K562 (cell line): ENCODE results near the gene RIT2. TPM values are rescaled to one million over a fixed set of nuclear protein-coding genes. Genes with fewer than 3 reads are reported as not detected.

Experiments
- ATAC-seq: fragments of 200-7000 bp; cut with Tn5 transposase; 3 replicates; pipeline ENCODE4 v1.9.1; 2020; ENCODE audit warnings: moderate library complexity
- BruUV-seq: library from RNA; stranded (reverse); fragments of 400-500 nt; replicated peaks from 2 replicates; lab custom pipeline; 2021; lab: Mats Ljungman, UMichigan
- CTCF ChIA-PET: fragments of 300-600 bp; formaldehyde crosslinking; extraction: SDS; loops from one replicate; lab custom pipeline; 2021; ENCODE audit warnings: low intra/inter-chr PET ratio; lab: Yijun Ruan, JAX
- POLR2A ChIA-PET: fragments of 300-600, 350-650 bp; sonication (Branson Sonifier 250); formaldehyde crosslinking; extraction: SDS; loops from one replicate; lab custom pipeline; 2021; ENCODE audit warnings: antibody characterized with exemption, inconsistent platforms; lab: Yijun Ruan, JAX
- DNase-seq, 4 experiments: peaks; one replicate each; pipeline versions ENCODE4 v3.0.0 to v3.0.0-alpha.2; 2011 to 2018; ENCODE audit warnings: low spot score in 3 of 4, mixed read lengths in 3 of 4; ENCODE audit errors: extremely low read depth in 1 of 4
- FAIRE-seq: peaks from 2 replicates; lab custom pipeline; 2011; peaks lifted over from hg19 to GRCh38; lab: Jason Lieb, UNC
- H2AFZ ChIP-seq: 2 replicates; pipeline ENCODE4 v1.6.0; 2011; ENCODE audit warnings: low read depth, low read length, control low read depth, inconsistent platforms
- H3K27ac ChIP-seq: fragments of 200-600 bp; 3 replicates; pipeline ENCODE4 v1.8.0; 2011; ENCODE audit warnings: low read depth, mild to moderate bottlenecking, control low read depth, inconsistent platforms, low read length, moderate library complexity, mixed read lengths; ENCODE audit errors: extremely low read depth
- H3K27me3 ChIP-seq, 2 experiments: fragments of 300-600 bp in 1 of 2; 2 replicates in 1 of 2; 3 replicates in 1 of 2; pipeline versions ENCODE4 v1.6.0 to v1.8.0; 2011; ENCODE audit warnings: inconsistent platforms in 2 of 2, low read length in 2 of 2, mild to moderate bottlenecking in 1 of 2, mixed read lengths in 1 of 2, moderate library complexity in 1 of 2; ENCODE audit not compliant: control insufficient read depth in 2 of 2, insufficient read depth in 2 of 2
- H3K36me3 ChIP-seq: fragments of 300-600 bp; 3 replicates; pipeline ENCODE4 v1.8.0; 2011; ENCODE audit warnings: mild to moderate bottlenecking, low read length, inconsistent platforms; ENCODE audit not compliant: control insufficient read depth, insufficient read depth
- H3K4me1 ChIP-seq, 2 experiments: fragments of 200-600 bp in 1 of 2; replicated peaks in 1 of 2; 2 replicates in 1 of 2; 3 replicates in 1 of 2; pipeline versions ENCODE4 v1.5.1 to v1.8.0; 2011; ENCODE audit warnings: inconsistent platforms in 2 of 2, low read length in 2 of 2, mild to moderate bottlenecking in 1 of 2, mixed read lengths in 1 of 2, moderate library complexity in 1 of 2; ENCODE audit not compliant: control insufficient read depth in 2 of 2, insufficient read depth in 2 of 2
- H3K4me2 ChIP-seq: 2 replicates; pipeline ENCODE4 v1.6.1; 2011; ENCODE audit warnings: low read length, control low read depth, inconsistent platforms, mixed read lengths; ENCODE audit not compliant: insufficient read depth
- H3K4me3 ChIP-seq: fragments of 200-600 bp; sonication (generic), shearing (Covaris generic); 2 replicates; pipeline ENCODE4 v1.5.1; 2016; ENCODE audit warnings: control low read depth, inconsistent platforms
- H3K79me2 ChIP-seq: fragments of 200-600 bp; 3 replicates; pipeline ENCODE4 v1.8.0; 2011; ENCODE audit warnings: low read length, inconsistent platforms; ENCODE audit not compliant: control insufficient read depth, insufficient read depth
- H3K9ac ChIP-seq, 2 experiments: 2 replicates each; pipeline versions ENCODE4 v1.6.0 to v1.6.1; 2011; ENCODE audit warnings: low read depth in 2 of 2, low read length in 2 of 2, control low read depth in 1 of 2, inconsistent platforms in 1 of 2, mild to moderate bottlenecking in 1 of 2, mixed read lengths in 1 of 2; ENCODE audit not compliant: insufficient read depth in 1 of 2
- H3K9me1 ChIP-seq: one replicate; pipeline ENCODE4 v1.6.0; 2011; ENCODE audit warnings: inconsistent platforms, mild to moderate bottlenecking, low read length, moderate library complexity; ENCODE audit not compliant: control insufficient read depth, insufficient read depth
- H3K9me3 ChIP-seq: replicated peaks from 2 replicates; pipeline ENCODE4 v1.5.1; 2011; ENCODE audit warnings: low read depth, low read length, inconsistent platforms; ENCODE audit not compliant: control insufficient read depth, insufficient read depth
- H4K20me1 ChIP-seq: replicated peaks from 2 replicates; pipeline ENCODE4 v1.6.1; 2011; ENCODE audit warnings: low read length, inconsistent platforms, mixed read lengths; ENCODE audit not compliant: control insufficient read depth, insufficient read depth
- DMBX1 ChIP-seq: fragments of 250-450 bp; sonication (Bioruptor Pico); IDR thresholded peaks from 2 replicates; pipeline ENCODE4 v1.8.0; 2022; ENCODE audit warnings: inconsistent platforms, mild to moderate bottlenecking, moderate library complexity, borderline replicate concordance
- HNRNPH1 ChIP-seq: fragments of 200-400 bp; formaldehyde crosslinking; optimal IDR thresholded peaks from 2 replicates; pipeline ENCODE3; 2017; ENCODE audit warnings: low read depth, mild to moderate bottlenecking, low read length, moderate library complexity
- NCOA2 ChIP-seq, 2 experiments: fragments of 450-650 bp; IDR thresholded peaks; 2 replicates each; pipeline ENCODE4 v1.6.1; 2018; ENCODE audit warnings: mild to moderate bottlenecking in 2 of 2, moderate library complexity in 1 of 2; ENCODE audit not compliant: partially characterized antibody in 2 of 2
- RAD51 ChIP-seq: fragments of 450-650 bp; IDR thresholded peaks from 2 replicates; pipeline ENCODE4 v1.7.1; 2016; ENCODE audit warnings: low read depth, mild to moderate bottlenecking, borderline replicate concordance
- TCF3 ChIP-seq: sonication (generic); formaldehyde crosslinking; IDR thresholded peaks from 2 replicates; pipeline ENCODE4 v1.4.0; 2020; ENCODE audit warnings: mild to moderate bottlenecking, missing genetic modification reagents
- TOE1 ChIP-seq, 2 experiments: fragments of 450-650 bp in 1 of 2; sonication (generic) in 1 of 2; formaldehyde crosslinking in 1 of 2; IDR thresholded peaks; 2 replicates each; pipeline versions ENCODE4 v1.7.1 to v1.8.0; 2016 to 2022; ENCODE audit warnings: borderline replicate concordance in 2 of 2, mild to moderate bottlenecking in 2 of 2, antibody characterized with exemption in 1 of 2, inconsistent platforms in 1 of 2, low read depth in 1 of 2, missing genetic modification reagents in 1 of 2, moderate library complexity in 1 of 2
- XRCC3 ChIP-seq: fragments of 450-650 bp; IDR thresholded peaks from 2 replicates; pipeline ENCODE4 v1.6.1; 2017; ENCODE audit warnings: mild to moderate bottlenecking, moderate library complexity
- XRCC5 ChIP-seq: fragments of 200-400 bp; formaldehyde crosslinking; IDR thresholded peaks from 2 replicates; pipeline ENCODE4 v1.6.1; 2017; ENCODE audit warnings: low read depth, mild to moderate bottlenecking, low read length
- ZC3H8 ChIP-seq: fragments of 450-650 bp; IDR thresholded peaks from 2 replicates; pipeline ENCODE4 v1.6.1; 2017
- ZNF12 ChIP-seq: sonication (generic); formaldehyde crosslinking; IDR thresholded peaks from 2 replicates; pipeline ENCODE4 v1.4.0; 2020; ENCODE audit warnings: mild to moderate bottlenecking, missing genetic modification reagents
- WGBS: fragments of 100-300 bp; shearing (Covaris generic); methylation state at CpG from one replicate; pipeline ENCODE4 v1.1.6; 2016; ENCODE audit warnings: low coverage, mixed read lengths; ENCODE audit not compliant: insufficient coverage; ENCODE audit errors: missing lambda C conversion rate; 5-methylcytosine and 5-hydroxymethylcytosine counted together
- in situ Hi-C: fragments of 300-500 bp; cut with MboI; formaldehyde crosslinking; loops from 4 replicates; pipeline ENCODE4 v1.15.0; 2018; ENCODE audit warnings: inconsistent platforms, mixed read lengths
- intact Hi-C: fragments of 100-400 bp; cut with micrococcal nuclease; formaldehyde crosslinking; loops from 2 replicates; pipeline ENCODE4 v1.14.2; 2022
- polyA plus RNA-seq, 8 experiments: library from polyadenylated mRNA; depleted of rRNA in 4 of 8; stranded (reverse) in 5 of 8; unstranded in 3 of 8; fragments of >200 nt; fragmentation: Nextera tagmentation in 2 of 8; fragmentation: Illumina TruSeq in 1 of 8; extraction: Ambion mirVana in 2 of 8; extraction: Trizol in 1 of 8; gene quantifications; 2 replicates each; pipeline versions ENCODE4 v1.2.1 to v1.2.3, GENCODE V29; 2011 to 2014; ENCODE audit warnings: inconsistent platforms in 1 of 8, missing spikeins in 1 of 8
- total RNA-seq, 7 experiments: library from RNA; depleted of rRNA in 6 of 7; stranded (reverse); fragments of >200 nt in 6 of 7; fragmentation: Illumina TruSeq in 2 of 7; extraction: Trizol in 2 of 7; gene quantifications; 2 replicates each; pipeline versions ENCODE4 v1.2.1 to v1.2.3, GENCODE V29; 2011 to 2021; ENCODE audit warnings: low replicate concordance in 1 of 7
- TF ChIP-seq, protein P1 (sequence below), 2 experiments: fragments of 450-650 bp; formaldehyde crosslinking in 1 of 2; IDR thresholded peaks; 2 replicates each; pipeline versions ENCODE4 v1.4.0 to v1.6.1; 2014 to 2020; ENCODE audit warnings: mild to moderate bottlenecking in 2 of 2, borderline replicate concordance in 1 of 2, low read depth in 1 of 2
- TF ChIP-seq, protein P2 (sequence below): fragments of 450-650 bp; conservative IDR thresholded peaks from 2 replicates; pipeline ENCODE4 v1.6.1; 2016; ENCODE audit warnings: missing genetic modification characterization, low read depth, mild to moderate bottlenecking, control low read depth, missing compliant biosample characterization

The RIT2 gene
- total and polyA plus RNA-seq, 9 of the 15 experiments (the other 6 are each of a cell fraction or from before 2014, with no cell fraction given) = not detected

DNA sequence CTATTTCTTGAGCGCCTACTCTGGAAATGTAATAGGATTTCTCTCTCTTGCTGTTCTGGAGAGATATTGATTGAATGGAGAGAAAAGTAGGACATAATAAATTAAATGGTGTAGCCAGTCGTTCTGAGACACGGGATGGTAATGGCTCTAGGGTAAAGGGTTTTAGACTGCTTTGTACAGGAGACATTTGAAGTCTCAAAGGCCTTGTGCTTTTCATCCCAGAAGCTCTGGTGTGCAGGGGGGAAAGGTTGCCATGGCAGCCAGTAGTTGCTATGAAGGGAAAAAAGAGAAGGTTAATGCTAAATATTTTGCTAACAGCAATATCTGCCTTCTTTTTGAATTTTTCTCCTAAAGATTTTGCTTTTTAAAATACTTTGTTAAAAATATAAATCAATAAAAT is 359.3 kb downstream of the RIT2 start:
- ChIA-PET POLR2A (no interaction called here), CTCF (no interaction called here)
- no peak overlapping the region for H3K9ac ChIP-seq
- H3K36me3 ChIP-seq = no peaks in the 10 kb centered on the region
- H3K9me3 ChIP-seq = no peaks in the 10 kb centered on the region
- H3K4me3 ChIP-seq = no peak overlapping the region
- BruUV-seq = no TSS peak
- H3K27me3 ChIP-seq = no peaks in the 10 kb centered on the region
- no peaks in the 10 kb centered on the region for H3K4me1 ChIP-seq
- H3K4me2 ChIP-seq = no peak overlapping the region
- 6% methylated on average over 3 of the region's 3 CpGs for WGBS
- DNase-seq (no peak), ATAC-seq (no peak), FAIRE-seq (no peak)
- intact Hi-C loops (no loop called here), in situ Hi-C loops (no loop called here)
- H4K20me1 ChIP-seq = no peaks in the 10 kb centered on the region
- no peaks in the 10 kb centered on the region for H3K79me2 ChIP-seq
- no peak overlapping the region for H2AFZ ChIP-seq
- H3K9me1 ChIP-seq = no peaks in the 10 kb centered on the region
- H3K27ac ChIP-seq = no peak overlapping the region
- TF ChIP-seq, protein P1, sequence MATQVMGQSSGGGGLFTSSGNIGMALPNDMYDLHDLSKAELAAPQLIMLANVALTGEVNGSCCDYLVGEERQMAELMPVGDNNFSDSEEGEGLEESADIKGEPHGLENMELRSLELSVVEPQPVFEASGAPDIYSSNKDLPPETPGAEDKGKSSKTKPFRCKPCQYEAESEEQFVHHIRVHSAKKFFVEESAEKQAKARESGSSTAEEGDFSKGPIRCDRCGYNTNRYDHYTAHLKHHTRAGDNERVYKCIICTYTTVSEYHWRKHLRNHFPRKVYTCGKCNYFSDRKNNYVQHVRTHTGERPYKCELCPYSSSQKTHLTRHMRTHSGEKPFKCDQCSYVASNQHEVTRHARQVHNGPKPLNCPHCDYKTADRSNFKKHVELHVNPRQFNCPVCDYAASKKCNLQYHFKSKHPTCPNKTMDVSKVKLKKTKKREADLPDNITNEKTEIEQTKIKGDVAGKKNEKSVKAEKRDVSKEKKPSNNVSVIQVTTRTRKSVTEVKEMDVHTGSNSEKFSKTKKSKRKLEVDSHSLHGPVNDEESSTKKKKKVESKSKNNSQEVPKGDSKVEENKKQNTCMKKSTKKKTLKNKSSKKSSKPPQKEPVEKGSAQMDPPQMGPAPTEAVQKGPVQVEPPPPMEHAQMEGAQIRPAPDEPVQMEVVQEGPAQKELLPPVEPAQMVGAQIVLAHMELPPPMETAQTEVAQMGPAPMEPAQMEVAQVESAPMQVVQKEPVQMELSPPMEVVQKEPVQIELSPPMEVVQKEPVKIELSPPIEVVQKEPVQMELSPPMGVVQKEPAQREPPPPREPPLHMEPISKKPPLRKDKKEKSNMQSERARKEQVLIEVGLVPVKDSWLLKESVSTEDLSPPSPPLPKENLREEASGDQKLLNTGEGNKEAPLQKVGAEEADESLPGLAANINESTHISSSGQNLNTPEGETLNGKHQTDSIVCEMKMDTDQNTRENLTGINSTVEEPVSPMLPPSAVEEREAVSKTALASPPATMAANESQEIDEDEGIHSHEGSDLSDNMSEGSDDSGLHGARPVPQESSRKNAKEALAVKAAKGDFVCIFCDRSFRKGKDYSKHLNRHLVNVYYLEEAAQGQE (IDR thresholded peaks at IDR 0.05; ENCODE audit: borderline replicate concordance) = no peak
- TF ChIP-seq, protein P1 (CRISPR knock-in tag; IDR thresholded peaks at IDR 0.05; ENCODE audit: low read depth) = no peak
- TF ChIP-seq NCOA2 (IDR thresholded peaks at IDR 0.05; ENCODE audit: partially characterized antibody in 2 of 2) = no peak
- TF ChIP-seq ZNF12 = no peak
- no peak for TF ChIP-seq TOE1 (IDR thresholded peaks at IDR 0.05; ENCODE audit: borderline replicate concordance)
- TF ChIP-seq TOE1 (CRISPR knock-in tag; IDR thresholded peaks at IDR 0.05; ENCODE audit: borderline replicate concordance, low read depth) = no peak
- no peak for TF ChIP-seq HNRNPH1
- TF ChIP-seq, protein P2, sequence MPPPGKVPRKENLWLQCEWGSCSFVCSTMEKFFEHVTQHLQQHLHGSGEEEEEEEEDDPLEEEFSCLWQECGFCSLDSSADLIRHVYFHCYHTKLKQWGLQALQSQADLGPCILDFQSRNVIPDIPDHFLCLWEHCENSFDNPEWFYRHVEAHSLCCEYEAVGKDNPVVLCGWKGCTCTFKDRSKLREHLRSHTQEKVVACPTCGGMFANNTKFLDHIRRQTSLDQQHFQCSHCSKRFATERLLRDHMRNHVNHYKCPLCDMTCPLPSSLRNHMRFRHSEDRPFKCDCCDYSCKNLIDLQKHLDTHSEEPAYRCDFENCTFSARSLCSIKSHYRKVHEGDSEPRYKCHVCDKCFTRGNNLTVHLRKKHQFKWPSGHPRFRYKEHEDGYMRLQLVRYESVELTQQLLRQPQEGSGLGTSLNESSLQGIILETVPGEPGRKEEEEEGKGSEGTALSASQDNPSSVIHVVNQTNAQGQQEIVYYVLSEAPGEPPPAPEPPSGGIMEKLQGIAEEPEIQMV = no peak
- TF ChIP-seq TCF3 (CRISPR knock-in tag) = no peak
- TF ChIP-seq ZC3H8 = no peak
- no peak for TF ChIP-seq XRCC5
- no peak for TF ChIP-seq XRCC3
- TF ChIP-seq DMBX1 (CRISPR knock-in tag) = no peak
- no peak for TF ChIP-seq RAD51
